Tibial artery (tissue), 4 donors: ENCODE data around the gene GRIFIN.

Experiments used
- DNase-seq, 2 donors: peaks; one replicate each; pipeline ENCODE4 v3.0.0-alpha.2; 2019
- H3K27ac ChIP-seq, 2 donors: fragments of 200-600 bp; sonication (generic) in 1 of 2; 1 replicate in 1 of 2; 2 replicates in 1 of 2; pipeline ENCODE4 v1.5.1; 2018 to 2019; ENCODE audit warnings: mild to moderate bottlenecking in 1 of 2
- H3K27me3 ChIP-seq, 2 donors: fragments of 200-600 bp; sonication (generic) in 1 of 2; one replicate each; pipeline versions ENCODE4 v1.5.1 to v1.6.0; 2016 to 2019
- H3K36me3 ChIP-seq, 3 donors: fragments of 200-600 bp; sonication (generic) in 2 of 3; one replicate each; pipeline ENCODE4 v1.5.1; 2016 to 2019; ENCODE audit warnings: mild to moderate bottlenecking in 2 of 3
- H3K4me1 ChIP-seq, 4 donors: fragments of 200-600 bp; sonication (generic) in 2 of 4; 1 replicate in 3 of 4; 2 replicates in 1 of 4; pipeline ENCODE4 v1.5.1; 2016 to 2019
- H3K4me3 ChIP-seq, 2 donors: fragments of 200-600 bp; sonication (generic) in 1 of 2; 1 replicate in 1 of 2; 2 replicates in 1 of 2; pipeline ENCODE4 v1.5.1; 2018 to 2019; ENCODE audit warnings: mild to moderate bottlenecking in 2 of 2
- H3K9me3 ChIP-seq, 3 donors: fragments of 200-600 bp; sonication (generic) in 1 of 3; one replicate each; pipeline ENCODE4 v1.5.1; 2016 to 2019
- intact Hi-C: fragments of 100-400 bp; cut with DNase I; formaldehyde crosslinking; loops from one replicate; pipeline ENCODE4 v1.15.0; 2023; ENCODE audit warnings: low total_unique reads
- TF ChIP-seq, protein P1 (sequence below), 2 experiments: fragments of 200-600 bp in 1 of 2; fragments of 450-650 bp in 1 of 2; IDR thresholded peaks; one replicate each; pipeline ENCODE4 v1.5.1; 2017 to 2019; ENCODE audit warnings: antibody characterized with exemption in 2 of 2, mild to moderate bottlenecking in 1 of 2, moderate library complexity in 1 of 2

The GRIFIN gene

DNA sequence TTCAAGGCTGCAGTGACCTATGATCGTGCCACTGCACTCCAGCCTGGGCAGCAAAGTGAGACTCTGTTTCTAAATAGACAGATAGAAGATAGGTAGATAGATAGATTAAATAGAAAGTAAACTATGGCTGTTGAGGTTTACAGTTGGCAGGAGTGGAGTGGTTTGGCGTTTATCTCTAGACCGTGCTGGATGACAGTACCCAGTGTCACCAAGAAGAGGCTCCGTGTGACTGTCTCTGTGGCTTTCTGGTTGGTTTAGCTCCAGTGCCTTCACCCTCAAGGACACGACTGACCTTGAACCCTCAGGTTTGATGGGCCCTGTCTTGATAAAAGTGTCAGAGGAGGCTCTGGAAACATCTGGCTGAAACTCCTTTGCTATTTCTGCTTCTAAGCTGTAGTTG lies 41.1 kb downstream of the GRIFIN start:
- TF ChIP-seq, protein P1, sequence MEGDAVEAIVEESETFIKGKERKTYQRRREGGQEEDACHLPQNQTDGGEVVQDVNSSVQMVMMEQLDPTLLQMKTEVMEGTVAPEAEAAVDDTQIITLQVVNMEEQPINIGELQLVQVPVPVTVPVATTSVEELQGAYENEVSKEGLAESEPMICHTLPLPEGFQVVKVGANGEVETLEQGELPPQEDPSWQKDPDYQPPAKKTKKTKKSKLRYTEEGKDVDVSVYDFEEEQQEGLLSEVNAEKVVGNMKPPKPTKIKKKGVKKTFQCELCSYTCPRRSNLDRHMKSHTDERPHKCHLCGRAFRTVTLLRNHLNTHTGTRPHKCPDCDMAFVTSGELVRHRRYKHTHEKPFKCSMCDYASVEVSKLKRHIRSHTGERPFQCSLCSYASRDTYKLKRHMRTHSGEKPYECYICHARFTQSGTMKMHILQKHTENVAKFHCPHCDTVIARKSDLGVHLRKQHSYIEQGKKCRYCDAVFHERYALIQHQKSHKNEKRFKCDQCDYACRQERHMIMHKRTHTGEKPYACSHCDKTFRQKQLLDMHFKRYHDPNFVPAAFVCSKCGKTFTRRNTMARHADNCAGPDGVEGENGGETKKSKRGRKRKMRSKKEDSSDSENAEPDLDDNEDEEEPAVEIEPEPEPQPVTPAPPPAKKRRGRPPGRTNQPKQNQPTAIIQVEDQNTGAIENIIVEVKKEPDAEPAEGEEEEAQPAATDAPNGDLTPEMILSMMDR (IDR thresholded peaks at IDR 0.05), result no peak
- Histone ChIP-seq H3K27ac (no peak overlapping the region), H3K27me3 (no peaks in the 10 kb centered on the region), H3K4me3 (no peak overlapping the region), H3K36me3 (peaks cover 28 to 53% (median 48%) of the 10 kb centered on the region in 3 donors), H3K4me1 (peaks cover 0 to 3% (median 0%) of the 10 kb centered on the region in 4 donors), H3K9me3 (no peaks in the 10 kb centered on the region)
- intact Hi-C loops, result loop anchor here (1.0 kb wide), 1 partner anchor 41 kb away; no protein-coding TSS in a partner anchor
- DNase-seq, result no peak

DNA sequence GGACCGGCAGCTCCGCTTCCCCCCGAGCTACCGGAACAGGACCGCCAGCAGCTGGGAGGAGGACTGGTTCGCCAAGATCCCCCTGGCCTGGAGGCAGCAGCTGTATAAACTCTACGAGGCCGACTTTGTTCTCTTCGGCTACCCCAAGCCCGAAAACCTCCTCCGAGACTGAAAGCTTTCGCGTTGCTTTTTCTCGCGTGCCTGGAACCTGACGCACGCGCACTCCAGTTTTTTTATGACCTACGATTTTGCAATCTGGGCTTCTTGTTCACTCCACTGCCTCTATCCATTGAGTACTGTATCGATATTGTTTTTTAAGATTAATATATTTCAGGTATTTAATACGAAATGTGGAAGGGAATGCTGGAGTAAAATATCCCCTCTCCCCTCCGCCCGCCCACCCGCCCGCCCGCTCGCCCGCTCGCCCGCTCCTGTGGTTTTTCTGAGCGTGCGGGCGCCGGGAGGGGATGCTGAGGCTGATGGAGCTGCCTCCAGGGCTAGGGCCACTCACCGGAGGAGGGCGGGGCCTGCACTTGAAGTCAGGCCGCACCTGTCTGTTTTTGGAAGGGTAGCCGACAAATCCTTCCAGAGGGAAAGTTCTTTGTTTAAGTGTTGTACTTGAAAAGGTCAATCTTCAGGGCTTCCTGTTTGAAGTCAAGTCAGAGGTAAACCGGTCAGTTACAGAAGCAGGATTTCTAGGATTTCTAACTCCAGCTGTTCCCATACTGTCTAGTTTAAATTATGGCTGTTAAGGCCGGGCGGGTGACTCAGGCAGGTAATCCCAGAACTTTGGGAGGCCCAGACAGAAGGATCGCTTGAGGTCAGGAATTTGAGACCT lies 42.3 kb downstream of the GRIFIN start:
- no peak for DNase-seq
- no peaks in the 10 kb centered on the region for H3K27me3 ChIP-seq
- TF ChIP-seq, protein P1 (IDR thresholded peaks at IDR 0.05), result no peak
- no peak overlapping the region for H3K4me3 ChIP-seq
- intact Hi-C loops, result no loop called here
- H3K4me1 ChIP-seq, result peaks cover 0 to 3% (median 0%) of the 10 kb centered on the region in 4 donors
- H3K27ac ChIP-seq, result no peak overlapping the region
- no peaks in the 10 kb centered on the region for H3K9me3 ChIP-seq
- peaks cover 31 to 53% (median 48%) of the 10 kb centered on the region in 3 donors for H3K36me3 ChIP-seq

DNA sequence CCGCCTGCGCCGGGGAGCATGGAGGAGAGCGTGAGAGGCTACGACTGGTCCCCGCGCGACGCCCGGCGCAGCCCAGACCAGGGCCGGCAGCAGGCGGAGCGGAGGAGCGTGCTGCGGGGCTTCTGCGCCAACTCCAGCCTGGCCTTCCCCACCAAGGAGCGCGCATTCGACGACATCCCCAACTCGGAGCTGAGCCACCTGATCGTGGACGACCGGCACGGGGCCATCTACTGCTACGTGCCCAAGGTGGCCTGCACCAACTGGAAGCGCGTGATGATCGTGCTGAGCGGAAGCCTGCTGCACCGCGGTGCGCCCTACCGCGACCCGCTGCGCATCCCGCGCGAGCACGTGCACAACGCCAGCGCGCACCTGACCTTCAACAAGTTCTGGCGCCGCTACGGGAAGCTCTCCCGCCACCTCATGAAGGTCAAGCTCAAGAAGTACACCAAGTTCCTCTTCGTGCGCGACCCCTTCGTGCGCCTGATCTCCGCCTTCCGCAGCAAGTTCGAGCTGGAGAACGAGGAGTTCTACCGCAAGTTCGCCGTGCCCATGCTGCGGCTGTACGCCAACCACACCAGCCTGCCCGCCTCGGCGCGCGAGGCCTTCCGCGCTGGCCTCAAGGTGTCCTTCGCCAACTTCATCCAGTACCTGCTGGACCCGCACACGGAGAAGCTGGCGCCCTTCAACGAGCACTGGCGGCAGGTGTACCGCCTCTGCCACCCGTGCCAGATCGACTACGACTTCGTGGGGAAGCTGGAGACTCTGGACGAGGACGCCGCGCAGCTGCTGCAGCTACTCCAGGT lies 43.1 kb downstream of the GRIFIN start:
- peaks cover 31 to 52% (median 48%) of the 10 kb centered on the region in 3 donors for H3K36me3 ChIP-seq
- intact Hi-C loops, result no loop called here
- no peaks in the 10 kb centered on the region for H3K4me1 ChIP-seq
- no peak overlapping the region for H3K4me3 ChIP-seq
- H3K27me3 ChIP-seq, result no peaks in the 10 kb centered on the region
- no peak for DNase-seq
- no peaks in the 10 kb centered on the region for H3K9me3 ChIP-seq
- H3K27ac ChIP-seq, result no peak overlapping the region
- TF ChIP-seq, protein P1 (IDR thresholded peaks at IDR 0.05), result no peak

DNA sequence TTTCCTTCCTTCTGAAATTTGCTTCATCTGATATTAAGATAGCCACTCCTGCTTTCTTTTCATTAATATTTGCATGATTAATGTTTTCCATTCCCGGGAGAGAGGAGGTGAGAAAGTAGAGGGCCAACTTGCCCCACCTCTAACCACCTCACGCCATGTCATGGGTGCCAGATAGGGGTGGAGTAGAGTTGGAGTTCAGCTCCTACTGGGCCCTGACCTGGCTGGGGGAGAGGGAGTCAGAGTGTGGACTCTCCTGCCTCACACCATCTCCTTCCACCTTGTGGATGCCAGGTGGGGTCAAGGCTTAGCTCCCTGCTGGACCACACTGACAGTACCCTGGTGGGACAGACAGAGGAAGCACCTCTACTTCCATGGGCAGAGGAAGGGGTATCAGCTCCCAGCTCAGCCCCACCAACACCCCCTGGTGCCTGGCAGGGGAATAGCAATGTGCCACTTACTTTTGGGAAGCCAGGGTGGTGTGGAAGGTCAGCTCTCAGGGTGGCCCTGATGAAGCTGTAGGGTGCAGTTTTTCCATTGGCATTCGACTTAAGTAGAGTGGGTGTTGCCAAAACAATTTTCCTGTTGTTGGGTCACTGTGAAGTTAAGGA lies 44.8 kb downstream of the GRIFIN start:
- H3K27ac ChIP-seq, result no peak overlapping the region
- no peaks in the 10 kb centered on the region for H3K4me1 ChIP-seq
- no peak for DNase-seq
- TF ChIP-seq, protein P1 (IDR thresholded peaks at IDR 0.05), result peak in 1 of 2 experiments; percentile 14
- no peaks in the 10 kb centered on the region for H3K9me3 ChIP-seq
- intact Hi-C loops, result no loop called here
- H3K4me3 ChIP-seq, result no peak overlapping the region
- H3K27me3 ChIP-seq, result no peaks in the 10 kb centered on the region
- H3K36me3 ChIP-seq, result peaks cover 31 to 41% (median 39%) of the 10 kb centered on the region in 3 donors

DNA sequence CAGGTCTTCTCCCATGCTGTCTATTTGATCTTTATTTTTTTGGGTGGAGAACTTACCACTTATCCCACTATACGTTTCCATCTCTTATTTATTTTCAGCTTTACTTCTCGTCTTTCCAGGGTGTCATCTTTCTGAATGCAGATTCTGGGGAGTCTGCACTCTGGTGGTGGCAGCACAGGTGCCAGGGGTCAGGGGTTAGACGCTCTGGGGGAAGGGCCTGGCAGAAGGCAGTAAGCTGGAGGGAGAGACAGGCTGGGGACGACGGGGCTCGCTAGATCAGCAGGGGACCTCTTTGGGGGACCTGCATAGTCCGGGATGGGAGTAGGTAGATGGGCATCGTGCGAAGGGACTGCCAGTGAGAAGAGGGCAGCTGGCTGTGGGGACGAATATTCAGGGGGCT lies 50.4 kb downstream of the GRIFIN start:
- Histone ChIP-seq H3K9me3 (no peaks in the 10 kb centered on the region), H3K27me3 (no peaks in the 10 kb centered on the region), H3K27ac (no peak overlapping the region), H3K36me3 (peaks cover 0 to 4% (median 3%) of the 10 kb centered on the region in 3 donors), H3K4me3 (no peak overlapping the region), H3K4me1 (no peaks in the 10 kb centered on the region)
- TF ChIP-seq, protein P1 (IDR thresholded peaks at IDR 0.05), result no peak
- no peak for DNase-seq
- intact Hi-C loops, result no loop called here
